HepG2 (cell line): ENCODE measurements around the gene SNRPD3. TPM values are rescaled to one million over a fixed set of nuclear protein-coding genes. Genes with fewer than 3 reads are reported as not detected.

ENCODE experiments used
- ATF4 ChIP-seq, 2 experiments: fragments of 450-650 bp in 1 of 2; sonication (generic) in 1 of 2; formaldehyde crosslinking; IDR thresholded peaks; 2 replicates each; pipeline versions ENCODE4 v1.5.0 to v1.8.0; 2020 to 2022; ENCODE audit warnings: mild to moderate bottlenecking in 1 of 2, missing genetic modification reagents in 1 of 2
- EED ChIP-seq: sonication (generic); formaldehyde crosslinking; IDR thresholded peaks from 2 replicates; pipeline ENCODE4 v1.5.0; 2020; ENCODE audit warnings: mild to moderate bottlenecking, missing genetic modification reagents
- ELF1 ChIP-seq: sonication (generic); formaldehyde crosslinking; IDR thresholded peaks from 2 replicates; pipeline ENCODE4 v1.4.0; 2020; ENCODE audit warnings: missing genetic modification reagents
- FOXM1 ChIP-seq: sonication (generic); formaldehyde crosslinking; IDR thresholded peaks from 2 replicates; pipeline ENCODE4 v1.5.0; 2020; ENCODE audit warnings: missing genetic modification reagents
- LRRFIP1 ChIP-seq: sonication (generic); formaldehyde crosslinking; conservative IDR thresholded peaks from 2 replicates; pipeline ENCODE4 v1.4.0; 2020; ENCODE audit warnings: missing genetic modification reagents
- MED8 ChIP-seq: sonication (generic); formaldehyde crosslinking; IDR thresholded peaks from 2 replicates; pipeline ENCODE4 v1.8.1; 2023; ENCODE audit warnings: mild to moderate bottlenecking, missing genetic modification reagents; ENCODE audit not compliant: insufficient replicate concordance
- PITX1 ChIP-seq: sonication (generic); formaldehyde crosslinking; IDR thresholded peaks from 2 replicates; pipeline ENCODE4 v1.5.1; 2020; ENCODE audit warnings: mild to moderate bottlenecking, missing genetic modification reagents
- TEAD2 ChIP-seq: sonication (generic); formaldehyde crosslinking; IDR thresholded peaks from 2 replicates; pipeline ENCODE4 v1.9.0; 2021; ENCODE audit warnings: missing genetic modification reagents
- ZFP36L1 ChIP-seq: sonication (generic); formaldehyde crosslinking; IDR thresholded peaks from 2 replicates; pipeline ENCODE4 v1.8.0; 2022; ENCODE audit warnings: mild to moderate bottlenecking, missing genetic modification reagents, moderate library complexity
- ZMYM2 ChIP-seq: sonication (generic); formaldehyde crosslinking; IDR thresholded peaks from 2 replicates; pipeline ENCODE4 v1.8.0; 2022; ENCODE audit warnings: mild to moderate bottlenecking, missing genetic modification reagents
- ZNF281 ChIP-seq: sonication (generic); formaldehyde crosslinking; IDR thresholded peaks from 2 replicates; pipeline ENCODE4 v1.4.0; 2020; ENCODE audit warnings: missing genetic modification reagents, borderline replicate concordance
- ZNF337 ChIP-seq: sonication (generic); formaldehyde crosslinking; IDR thresholded peaks from 2 replicates; pipeline ENCODE4 v1.5.1; 2020; ENCODE audit warnings: missing genetic modification reagents, low read depth, mild to moderate bottlenecking, borderline replicate concordance
- ZNF7 ChIP-seq: IDR thresholded peaks from 2 replicates; pipeline ENCODE4 v1.6.1; 2016; ENCODE audit warnings: missing biosample characterization, missing genetic modification reagents
- ZNF766 ChIP-seq: sonication (generic); formaldehyde crosslinking; IDR thresholded peaks from 2 replicates; pipeline ENCODE4 v1.5.0; 2020; ENCODE audit warnings: missing genetic modification reagents, borderline replicate concordance
- polyA plus RNA-seq, 8 experiments: library from polyadenylated mRNA; depleted of rRNA in 3 of 8; stranded (reverse) in 7 of 8; unstranded in 1 of 8; fragments of >200 nt; fragmentation: Illumina TruSeq in 4 of 8; extraction: Trizol in 4 of 8; gene quantifications; 2 replicates each; pipeline versions ENCODE4 v1.2.1 to v1.2.3, GENCODE V29; 2011 to 2016; ENCODE audit warnings: low read depth in 4 of 8, missing spikeins in 1 of 8, mixed read lengths in 1 of 8; ENCODE audit not compliant: insufficient read depth in 1 of 8
- total RNA-seq, 5 experiments: library from RNA; depleted of rRNA; stranded (reverse); fragments of >200 nt; fragmentation: Illumina TruSeq; extraction: Trizol; gene quantifications; 2 replicates each; pipeline ENCODE4 v1.2.3, GENCODE V29; 2016; ENCODE audit warnings: low read depth in 1 of 5
- TF ChIP-seq, protein P1 (sequence below): sonication (generic); formaldehyde crosslinking; IDR thresholded peaks from 2 replicates; pipeline ENCODE4 v1.5.0; 2020; ENCODE audit warnings: missing genetic modification reagents
- TF ChIP-seq, protein P2 (sequence below): sonication (generic); formaldehyde crosslinking; conservative IDR thresholded peaks from 2 replicates; pipeline ENCODE4 v1.8.0; 2022; ENCODE audit warnings: mild to moderate bottlenecking, moderate library complexity, missing genetic modification reagents
- TF ChIP-seq, protein P3 (sequence below): sonication (generic); formaldehyde crosslinking; IDR thresholded peaks from 2 replicates; pipeline ENCODE4 v1.5.1; 2020; ENCODE audit warnings: mild to moderate bottlenecking, moderate library complexity, missing genetic modification reagents

SNRPD3 gene
- total and polyA plus RNA-seq, 2 of the 13 experiments (the other 11 are each of a cell fraction or from before 2014, with no cell fraction given): 110 to 209 TPM

DNA sequence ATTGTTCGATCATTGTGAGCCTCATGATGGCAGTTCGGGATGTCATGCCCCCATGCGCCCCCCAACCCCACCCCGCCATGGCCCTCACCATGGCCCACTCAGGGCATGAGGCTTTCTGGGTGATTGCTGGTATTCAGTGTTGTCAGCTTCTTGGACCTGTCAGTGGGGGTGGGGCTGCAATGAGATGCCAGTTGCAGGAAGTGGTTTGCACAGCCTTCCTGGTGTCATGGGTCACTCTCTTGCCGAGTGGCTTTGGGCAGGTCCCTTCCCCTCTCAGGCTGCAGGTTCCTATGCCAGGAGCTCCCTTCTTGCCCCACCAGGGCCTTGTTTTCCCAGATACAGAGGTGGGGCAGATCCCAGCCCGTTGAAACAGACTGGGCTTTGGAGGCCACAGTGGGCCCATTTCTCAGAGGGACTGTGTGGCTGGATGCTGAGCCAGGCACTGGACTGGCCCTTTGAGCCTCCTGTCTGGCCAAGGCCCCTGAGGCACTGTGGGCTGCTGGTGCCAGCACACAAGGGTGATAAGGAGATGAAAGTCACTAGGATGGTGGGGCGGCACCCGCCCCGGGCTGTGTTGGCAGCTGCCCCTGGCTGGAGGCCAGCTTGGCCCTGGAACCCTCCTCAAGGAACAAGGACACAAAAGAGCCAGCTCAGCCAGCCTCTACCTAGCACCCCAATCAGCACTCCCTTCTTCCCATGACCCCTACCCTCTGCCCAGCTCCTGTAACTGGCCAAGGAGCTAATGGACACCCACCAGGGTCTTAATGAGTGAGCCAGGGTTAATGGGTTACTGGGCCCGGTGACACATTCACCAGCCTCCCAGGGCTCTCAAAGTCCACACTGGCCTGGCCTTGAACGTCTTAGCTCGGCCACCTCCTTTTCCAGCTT, 45.7 kb downstream of the SNRPD3 start (continued):
- no peak for TF ChIP-seq ZNF766 (CRISPR knock-in tag)
- TF ChIP-seq MED8 (CRISPR knock-in tag): no peak
- TF ChIP-seq, protein P1, sequence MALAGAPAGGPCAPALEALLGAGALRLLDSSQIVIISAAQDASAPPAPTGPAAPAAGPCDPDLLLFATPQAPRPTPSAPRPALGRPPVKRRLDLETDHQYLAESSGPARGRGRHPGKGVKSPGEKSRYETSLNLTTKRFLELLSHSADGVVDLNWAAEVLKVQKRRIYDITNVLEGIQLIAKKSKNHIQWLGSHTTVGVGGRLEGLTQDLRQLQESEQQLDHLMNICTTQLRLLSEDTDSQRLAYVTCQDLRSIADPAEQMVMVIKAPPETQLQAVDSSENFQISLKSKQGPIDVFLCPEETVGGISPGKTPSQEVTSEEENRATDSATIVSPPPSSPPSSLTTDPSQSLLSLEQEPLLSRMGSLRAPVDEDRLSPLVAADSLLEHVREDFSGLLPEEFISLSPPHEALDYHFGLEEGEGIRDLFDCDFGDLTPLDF (CRISPR knock-in tag): no peak
- TF ChIP-seq, protein P2, sequence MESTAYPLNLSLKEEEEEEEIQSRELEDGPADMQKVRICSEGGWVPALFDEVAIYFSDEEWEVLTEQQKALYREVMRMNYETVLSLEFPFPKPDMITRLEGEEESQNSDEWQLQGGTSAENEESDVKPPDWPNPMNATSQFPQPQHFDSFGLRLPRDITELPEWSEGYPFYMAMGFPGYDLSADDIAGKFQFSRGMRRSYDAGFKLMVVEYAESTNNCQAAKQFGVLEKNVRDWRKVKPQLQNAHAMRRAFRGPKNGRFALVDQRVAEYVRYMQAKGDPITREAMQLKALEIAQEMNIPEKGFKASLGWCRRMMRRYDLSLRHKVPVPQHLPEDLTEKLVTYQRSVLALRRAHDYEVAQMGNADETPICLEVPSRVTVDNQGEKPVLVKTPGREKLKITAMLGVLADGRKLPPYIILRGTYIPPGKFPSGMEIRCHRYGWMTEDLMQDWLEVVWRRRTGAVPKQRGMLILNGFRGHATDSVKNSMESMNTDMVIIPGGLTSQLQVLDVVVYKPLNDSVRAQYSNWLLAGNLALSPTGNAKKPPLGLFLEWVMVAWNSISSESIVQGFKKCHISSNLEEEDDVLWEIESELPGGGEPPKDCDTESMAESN (CRISPR knock-in tag): no peak
- no peak for TF ChIP-seq LRRFIP1
- TF ChIP-seq EED: no peak
- TF ChIP-seq ZNF7 (CRISPR knock-in tag): no peak
- no peak for TF ChIP-seq TEAD2
- no peak for TF ChIP-seq ZNF281 (CRISPR knock-in tag)
- no peak for TF ChIP-seq FOXM1 (CRISPR knock-in tag)
- no peak for TF ChIP-seq ZNF337 (CRISPR knock-in tag)
- no peak for TF ChIP-seq ZMYM2 (CRISPR knock-in tag)
- TF ChIP-seq ATF4 (CRISPR knock-in tag; IDR thresholded peaks at IDR 0.05): no peak
- peak; percentile 72; the same call in 1 of the 2 replicates for TF ChIP-seq PITX1
- TF ChIP-seq, protein P3, sequence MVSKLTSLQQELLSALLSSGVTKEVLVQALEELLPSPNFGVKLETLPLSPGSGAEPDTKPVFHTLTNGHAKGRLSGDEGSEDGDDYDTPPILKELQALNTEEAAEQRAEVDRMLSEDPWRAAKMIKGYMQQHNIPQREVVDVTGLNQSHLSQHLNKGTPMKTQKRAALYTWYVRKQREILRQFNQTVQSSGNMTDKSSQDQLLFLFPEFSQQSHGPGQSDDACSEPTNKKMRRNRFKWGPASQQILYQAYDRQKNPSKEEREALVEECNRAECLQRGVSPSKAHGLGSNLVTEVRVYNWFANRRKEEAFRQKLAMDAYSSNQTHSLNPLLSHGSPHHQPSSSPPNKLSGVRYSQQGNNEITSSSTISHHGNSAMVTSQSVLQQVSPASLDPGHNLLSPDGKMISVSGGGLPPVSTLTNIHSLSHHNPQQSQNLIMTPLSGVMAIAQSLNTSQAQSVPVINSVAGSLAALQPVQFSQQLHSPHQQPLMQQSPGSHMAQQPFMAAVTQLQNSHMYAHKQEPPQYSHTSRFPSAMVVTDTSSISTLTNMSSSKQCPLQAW (CRISPR knock-in tag): peak; percentile 83
- no peak; the same call in 1 of the 2 replicates for TF ChIP-seq ELF1 (CRISPR knock-in tag)
- no peak for TF ChIP-seq ZFP36L1
